SIG-M5 treated with dmso at 0.1 percent for 504 hours (cell line): ENCODE data around the gene FRY.
A peak's percentile ranks its signal among the peaks of the same experiment; 100 is the strongest.

Experiments
- DNase-seq: peaks from one replicate; lab custom pipeline; 2025; ENCODE audit not compliant: unreplicated experiment; lab: John Stamatoyannopoulos, UW

Gene FRY

GRCh38 chr13:32125751-32126150 is 94.2 kb downstream of the FRY start:
- DNase-seq = peak; percentile 85

GRCh38 chr13:32126278-32126677 is 94.7 kb downstream of the FRY start:
- DNase-seq = no peak

GRCh38 chr13:32126756-32127155 is 95.2 kb downstream of the FRY start:
- no peak for DNase-seq

- DNase-seq = no peak
Measured at GRCh38 chr13:32127691-32128090, 96.1 kb downstream of the FRY start.

GRCh38 chr13:32134241-32135055 is 102.9 kb downstream of the FRY start:
- DNase-seq = no peak

GRCh38 chr13:32135056-32135390 is 103.4 kb downstream of the FRY start:
- DNase-seq = no peak

- no peak for DNase-seq
Measured at GRCh38 chr13:32135655-32136054, 104.1 kb downstream of the FRY start.

- DNase-seq = no peak
Measured at GRCh38 chr13:32136061-32136460, 104.5 kb downstream of the FRY start.

GRCh38 chr13:32136716-32137115 is 105.1 kb downstream of the FRY start:
- DNase-seq = no peak

GRCh38 chr13:32139251-32139650 is 107.7 kb downstream of the FRY start:
- no peak for DNase-seq

GRCh38 chr13:32140109-32140508 is 108.5 kb downstream of the FRY start:
- DNase-seq = no peak

GRCh38 chr13:32141462-32141861 is 109.9 kb downstream of the FRY start:
- no peak for DNase-seq

GRCh38 chr13:32142115-32142514 is 110.5 kb downstream of the FRY start:
- DNase-seq = no peak

GRCh38 chr13:32142956-32143375 is 111.4 kb downstream of the FRY start:
- DNase-seq = no peak

GRCh38 chr13:32147193-32147592 is 115.6 kb downstream of the FRY start:
- no peak for DNase-seq

- DNase-seq = no peak
Measured at GRCh38 chr13:32147976-32148375, 116.4 kb downstream of the FRY start.

GRCh38 chr13:32150239-32150638 is 118.7 kb downstream of the FRY start:
- no peak for DNase-seq

- DNase-seq = no peak
Measured at GRCh38 chr13:32150794-32151193, 119.2 kb downstream of the FRY start.

- no peak for DNase-seq
Measured at GRCh38 chr13:32151240-32151639, 119.7 kb downstream of the FRY start.

- DNase-seq = no peak
Measured at GRCh38 chr13:32153056-32153455, 121.5 kb downstream of the FRY start.

GRCh38 chr13:32159137-32159869 is 127.7 kb downstream of the FRY start:
- no peak for DNase-seq

GRCh38 chr13:32162395-32163005 is 130.9 kb downstream of the FRY start:
- DNase-seq = no peak
